Measurements from ENCODE around the gene NCKIPSD.

NCKIPSD gene

GRCh38 chr3:48700731-48701405 lies 15.2 kb upstream of the NCKIPSD start:
- no peak for DNase-seq (ENCODE audit: low spot score)
- TF ChIP-seq CTCF (IDR thresholded peaks at IDR 0.05; ENCODE audit: extremely low read depth, missing control alignments), result no peak

GRCh38 chr3:48698891-48699290 lies 13.2 kb upstream of the NCKIPSD start:
- no peak for DNase-seq (ENCODE audit: low spot score)
- TF ChIP-seq CTCF (IDR thresholded peaks at IDR 0.05; ENCODE audit: extremely low read depth, missing control alignments), result no peak

- no peak for DNase-seq (ENCODE audit: low spot score)
- TF ChIP-seq CTCF (IDR thresholded peaks at IDR 0.05; ENCODE audit: extremely low read depth, missing control alignments), result no peak
These were observed 12.2 kb upstream of the NCKIPSD start for GRCh38 chr3:48697952-48698351.

GRCh38 chr3:48696601-48697000 lies 10.9 kb upstream of the NCKIPSD start:
- no peak for DNase-seq (ENCODE audit: low spot score)
- no peak for TF ChIP-seq CTCF (IDR thresholded peaks at IDR 0.05; ENCODE audit: extremely low read depth, missing control alignments)

- DNase-seq (ENCODE audit: low spot score), result no peak
- TF ChIP-seq CTCF (IDR thresholded peaks at IDR 0.05; ENCODE audit: extremely low read depth, missing control alignments), result no peak
These were observed 10.4 kb upstream of the NCKIPSD start for GRCh38 chr3:48696156-48696555.

- DNase-seq (ENCODE audit: low spot score), result no peak
- TF ChIP-seq CTCF (IDR thresholded peaks at IDR 0.05; ENCODE audit: extremely low read depth, missing control alignments), result no peak
These were observed 9.7 kb upstream of the NCKIPSD start for GRCh38 chr3:48695393-48695753.

GRCh38 chr3:48694610-48695392 lies 9.1 kb upstream of the NCKIPSD start:
- DNase-seq (ENCODE audit: low spot score), result no peak
- no peak for TF ChIP-seq CTCF (IDR thresholded peaks at IDR 0.05; ENCODE audit: extremely low read depth, missing control alignments)

All from GM20000 (cell line).